ENCODE results near the gene NECAP2. TPM values are rescaled to one million over a fixed set of nuclear protein-coding genes. Genes with fewer than 3 reads are reported as not detected.

The NECAP2 gene
- polyA plus RNA-seq, 1 of the 3 experiments (the other 2 are of a cell fraction): 100.0 TPM

GRCh38 chr1:16442941-16443340 is 2.4 kb downstream of the NECAP2 start:
- Histone ChIP-seq H3K36me3 (replicated peaks in 1 of 2; ENCODE audit: control insufficient read depth in 1 of 2, insufficient read depth in 2 of 2, low read length in 1 of 2) (peaks cover 34% of the 10 kb centered on the region in 2 experiments), H3K4me1 (ENCODE audit: control insufficient read depth in 1 of 2, insufficient read depth in 2 of 2, low read depth in 1 of 2, low read length in 1 of 2) (peaks cover 3 to 6% of the 10 kb centered on the region in 2 experiments; a peak in 1 of 4 replicates), H3K9ac (no peak overlapping the region), H3K4me2 (no peak overlapping the region), H3K4me3 (ENCODE audit: low read depth in 2 of 2, low read length in 1 of 2) (no peak overlapping the region), H2AFZ (ENCODE audit: low read depth) (no peak overlapping the region), H3K9me3 (no peaks in the 10 kb centered on the region), H3K27ac (ENCODE audit: low read depth in 2 of 2, low read length in 1 of 2) (no peak overlapping the region), H3K27me3 (ENCODE audit: insufficient read depth) (no peaks in the 10 kb centered on the region), H3K79me2 (ENCODE audit: insufficient read depth) (peaks cover 66% of the 10 kb centered on the region), H3K9me2 (no peaks in the 10 kb centered on the region), H3F3A (replicated peaks; ENCODE audit: insufficient read depth) (peaks cover 8% of the 10 kb centered on the region), H4K20me1 (ENCODE audit: insufficient read depth) (peaks cover 9% of the 10 kb centered on the region; the same call in 1 of the 2 replicates)
- TF ChIP-seq TAF1 (IDR thresholded peaks at IDR 0.05; ENCODE audit: borderline replicate concordance, low read depth, low read length): no peak
- TF ChIP-seq MAX (IDR thresholded peaks at IDR 0.05; ENCODE audit: low read depth): no peak
- TF ChIP-seq GABPA (IDR thresholded peaks at IDR 0.05; ENCODE audit: low read depth): no peak
- TF ChIP-seq USF2 (IDR thresholded peaks at IDR 0.05; ENCODE audit: borderline replicate concordance, low read depth, low read length): no peak
- no peak for TF ChIP-seq USF1 (IDR thresholded peaks at IDR 0.05; ENCODE audit: borderline replicate concordance, low read depth)
- TF ChIP-seq PBX3 (IDR thresholded peaks at IDR 0.05): no peak
- TF ChIP-seq FOXM1 (IDR thresholded peaks at IDR 0.05; ENCODE audit: low read depth): no peak
- TF ChIP-seq RFX5 (IDR thresholded peaks at IDR 0.05; ENCODE audit: low read length): no peak
- TF ChIP-seq YY1 (IDR thresholded peaks at IDR 0.05; ENCODE audit: low read depth): no peak
- no peak for TF ChIP-seq RAD21 (IDR thresholded peaks at IDR 0.05; ENCODE audit: low read length)
- TF ChIP-seq MEF2A (IDR thresholded peaks at IDR 0.05; ENCODE audit: borderline replicate concordance, low read depth): no peak
- no peak for TF ChIP-seq TCF12 (IDR thresholded peaks at IDR 0.05)
- no peak for TF ChIP-seq POLR2AphosphoS5 (IDR thresholded peaks at IDR 0.05; ENCODE audit: low read depth, low read length)
- ChIA-PET CTCF (interaction anchor here (0.6 kb wide), 1 partner anchor 1059 kb away, joined by 3 read pairs; no protein-coding TSS in a partner anchor), POLR2A (no interaction called here)
- DNase-seq: no peak
- WGBS (ENCODE audit: low lambda C conversion rate): 85% methylated on average over 2 of the region's 2 CpGs

GRCh38 chr1:16443975-16444770 is 3.6 kb downstream of the NECAP2 start:
- Histone ChIP-seq H2AFZ (ENCODE audit: low read depth) (no peak overlapping the region), H4K20me1 (ENCODE audit: insufficient read depth) (peaks cover 9% of the 10 kb centered on the region; the same call in 1 of the 2 replicates), H3K4me1 (ENCODE audit: control insufficient read depth in 1 of 2, insufficient read depth in 2 of 2, low read depth in 1 of 2, low read length in 1 of 2) (peaks cover 3 to 6% of the 10 kb centered on the region in 2 experiments; a peak in 1 of 4 replicates), H3K27me3 (ENCODE audit: insufficient read depth) (no peaks in the 10 kb centered on the region), H3K27ac (ENCODE audit: low read depth in 2 of 2, low read length in 1 of 2) (no peak overlapping the region), H3K36me3 (replicated peaks in 1 of 2; ENCODE audit: control insufficient read depth in 1 of 2, insufficient read depth in 2 of 2, low read length in 1 of 2) (peaks cover 34 to 46% of the 10 kb centered on the region in 2 experiments), H3K4me3 (ENCODE audit: low read depth in 2 of 2, low read length in 1 of 2) (no peak overlapping the region), H3K9me2 (no peaks in the 10 kb centered on the region), H3F3A (replicated peaks; ENCODE audit: insufficient read depth) (peaks cover 3% of the 10 kb centered on the region), H3K9ac (no peak overlapping the region), H3K79me2 (ENCODE audit: insufficient read depth) (peaks cover 75% of the 10 kb centered on the region), H3K9me3 (no peaks in the 10 kb centered on the region), H3K4me2 (no peak overlapping the region)
- TF ChIP-seq RFX5 (IDR thresholded peaks at IDR 0.05; ENCODE audit: low read length) (no peak), POLR2AphosphoS5 (IDR thresholded peaks at IDR 0.05; ENCODE audit: low read depth, low read length) (no peak), JUND (IDR thresholded peaks at IDR 0.05) (no peak), MXI1 (IDR thresholded peaks at IDR 0.05; ENCODE audit: low read depth, low read length) (no peak), TEAD4 (IDR thresholded peaks at IDR 0.05; ENCODE audit: borderline replicate concordance, insufficient read depth) (no peak), TAF1 (IDR thresholded peaks at IDR 0.05; ENCODE audit: borderline replicate concordance, low read depth, low read length) (no peak), GATA2 (CRISPR knock-in tag; IDR thresholded peaks at IDR 0.05) (no peak), GABPA (IDR thresholded peaks at IDR 0.05; ENCODE audit: low read depth) (no peak)
- DNase-seq: no peak
- ChIA-PET CTCF (no interaction called here), POLR2A (no interaction called here)
- WGBS (ENCODE audit: low lambda C conversion rate): 93% methylated on average over 14 of the region's 14 CpGs

All from SK-N-SH (cell line).